ENCODE data around the gene NHSL2. TPM values are rescaled to one million over a fixed set of nuclear protein-coding genes. Genes with fewer than 3 reads are reported as not detected.

NHSL2 gene
- total RNA-seq, 1 donor from 2014 or later: 6.7 TPM

DNA sequence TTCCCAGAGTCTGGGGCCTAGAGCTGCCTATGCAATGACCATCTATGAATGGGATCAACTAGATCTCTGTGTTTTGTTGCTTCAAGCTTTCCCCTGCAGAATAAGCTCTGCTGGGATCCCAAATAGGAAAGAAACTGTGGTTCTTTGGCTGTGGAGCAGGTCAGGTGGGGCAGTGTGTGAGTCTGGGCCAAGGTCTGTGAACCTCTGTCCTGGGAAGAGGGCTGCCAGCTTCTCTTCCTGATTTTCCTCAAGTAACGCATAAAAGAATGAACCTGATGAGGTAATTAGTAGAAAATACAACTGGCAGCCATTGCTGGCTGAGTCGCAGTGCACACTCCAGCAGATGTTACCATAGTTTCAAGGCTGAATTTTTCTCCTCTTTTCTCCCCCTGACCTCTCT lies 266.3 kb downstream of the NHSL2 start:
- DNase-seq (ENCODE audit: low spot score): no peak
- intact Hi-C loops (cut with DNase I): no loop called here

DNA sequence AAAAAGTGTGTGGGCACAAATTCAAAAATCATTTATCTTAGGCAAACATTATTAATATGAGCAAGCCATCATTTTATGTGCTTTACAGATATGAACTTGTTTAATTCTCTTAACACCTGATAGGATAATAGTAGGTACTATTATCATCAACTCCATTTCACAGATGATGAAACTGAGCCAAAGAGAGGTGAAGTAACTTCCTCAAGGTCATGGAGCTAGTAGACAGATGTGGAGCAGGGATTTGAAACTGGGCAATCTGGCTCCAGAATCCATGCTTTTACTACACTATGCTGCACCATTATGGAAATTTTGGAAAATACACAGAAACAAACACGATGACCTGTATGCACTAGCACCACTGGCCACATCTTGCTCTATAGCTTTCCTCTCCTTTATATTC lies 269.9 kb downstream of the NHSL2 start:
- no peak for DNase-seq (ENCODE audit: low spot score)
- intact Hi-C loops (cut with DNase I): loop anchor here (5.0 kb wide), 1 partner anchor 48 kb away; the partner anchor contains the start of gene RTL5

- DNase-seq (ENCODE audit: low spot score): peak; percentile 94
- intact Hi-C loops (cut with DNase I): loop anchor here (5.0 kb wide), 1 partner anchor 49 kb away; the partner anchor contains the start of gene RTL5
Observed at GRCh38 chrX:72181178-72182125, 270.8 kb downstream of the NHSL2 start, which contains the start of gene PIN4. Gene PIN4 (plus strand): TSS chrX:72181757. CDS start chrX:72181786, 29 bp downstream.

DNA sequence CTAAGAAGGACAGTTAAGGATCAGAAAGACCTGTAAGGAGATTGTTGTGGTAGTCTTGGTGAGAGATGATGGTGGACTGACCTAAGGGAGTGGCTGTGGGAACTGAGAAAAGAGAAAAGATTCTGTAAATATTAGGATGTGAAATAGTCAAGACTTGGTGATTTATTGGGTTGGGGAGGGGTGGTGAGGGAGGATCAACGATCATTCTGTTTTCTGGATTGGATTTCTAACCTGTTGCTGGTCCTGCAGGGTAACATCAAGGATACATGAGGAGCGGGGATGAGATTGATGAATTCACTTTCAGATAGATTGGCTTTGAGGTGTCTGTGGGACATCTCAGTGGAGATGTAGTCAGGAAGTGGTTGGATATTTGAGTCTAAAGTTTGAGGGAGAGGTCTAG lies 272.3 kb downstream of the NHSL2 start:
- intact Hi-C loops (cut with DNase I): loop anchor here (5.0 kb wide), 1 partner anchor 51 kb away; the partner anchor contains the start of gene RTL5
- no peak for DNase-seq (ENCODE audit: low spot score)

- intact Hi-C loops (cut with DNase I): no loop called here
- no peak for DNase-seq (ENCODE audit: low spot score)
Observed at GRCh38 chrX:72201836-72202536, 291.3 kb downstream of the NHSL2 start.

Other genes starting within 250 kb of the NHSL2 start
- gene CXorf49, start 192.6 kb upstream of the NHSL2 start, total RNA-seq: not detected
- gene CXorf49B, start 147.5 kb upstream of the NHSL2 start, total RNA-seq: not detected
- gene RTL5, start 221.1 kb downstream of the NHSL2 start, total RNA-seq: 6.3 TPM

Data from cardiac septum (tissue), 1 donor.